Sigmoid colon (tissue), 4 donors: ENCODE results near the gene BCORL1.

Source experiments
- POLR2A ChIP-seq, 2 donors: fragments of 450-650 bp; IDR thresholded peaks; one replicate each; pipeline ENCODE4 v1.6.1; 2016; ENCODE audit warnings: antibody characterized with exemption in 2 of 2, mild to moderate bottlenecking in 2 of 2, moderate library complexity in 2 of 2
- POLR2AphosphoS5 ChIP-seq, 4 donors: sonication (generic); formaldehyde crosslinking; IDR thresholded peaks; one replicate each; pipeline ENCODE4 v1.6.1; 2017; ENCODE audit warnings: antibody characterized with exemption in 4 of 4
- TF ChIP-seq, protein P1 (sequence below), 4 experiments: fragments of 450-650 bp in 3 of 4; fragments of 200-600 bp in 1 of 4; IDR thresholded peaks; one replicate each; pipeline ENCODE4 v1.5.1; 2016 to 2019; ENCODE audit warnings: antibody characterized with exemption in 4 of 4, mild to moderate bottlenecking in 3 of 4, moderate library complexity in 2 of 4

GRCh38 chrX:130015181-130015580 is 32.7 kb downstream of the BCORL1 start:
- TF ChIP-seq POLR2AphosphoS5 (IDR thresholded peaks at IDR 0.05) = no peak
- no peak for TF ChIP-seq POLR2A (IDR thresholded peaks at IDR 0.05)
- TF ChIP-seq, protein P1, sequence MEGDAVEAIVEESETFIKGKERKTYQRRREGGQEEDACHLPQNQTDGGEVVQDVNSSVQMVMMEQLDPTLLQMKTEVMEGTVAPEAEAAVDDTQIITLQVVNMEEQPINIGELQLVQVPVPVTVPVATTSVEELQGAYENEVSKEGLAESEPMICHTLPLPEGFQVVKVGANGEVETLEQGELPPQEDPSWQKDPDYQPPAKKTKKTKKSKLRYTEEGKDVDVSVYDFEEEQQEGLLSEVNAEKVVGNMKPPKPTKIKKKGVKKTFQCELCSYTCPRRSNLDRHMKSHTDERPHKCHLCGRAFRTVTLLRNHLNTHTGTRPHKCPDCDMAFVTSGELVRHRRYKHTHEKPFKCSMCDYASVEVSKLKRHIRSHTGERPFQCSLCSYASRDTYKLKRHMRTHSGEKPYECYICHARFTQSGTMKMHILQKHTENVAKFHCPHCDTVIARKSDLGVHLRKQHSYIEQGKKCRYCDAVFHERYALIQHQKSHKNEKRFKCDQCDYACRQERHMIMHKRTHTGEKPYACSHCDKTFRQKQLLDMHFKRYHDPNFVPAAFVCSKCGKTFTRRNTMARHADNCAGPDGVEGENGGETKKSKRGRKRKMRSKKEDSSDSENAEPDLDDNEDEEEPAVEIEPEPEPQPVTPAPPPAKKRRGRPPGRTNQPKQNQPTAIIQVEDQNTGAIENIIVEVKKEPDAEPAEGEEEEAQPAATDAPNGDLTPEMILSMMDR (IDR thresholded peaks at IDR 0.05) = no peak
